ENCODE measurements around the gene HDAC1. TPM values are rescaled to one million over a fixed set of nuclear protein-coding genes. Genes with fewer than 3 reads are reported as not detected.

HDAC1 gene
- total RNA-seq, 2 donors from 2014 or later, result 50.9 to 52.0 TPM

DNA sequence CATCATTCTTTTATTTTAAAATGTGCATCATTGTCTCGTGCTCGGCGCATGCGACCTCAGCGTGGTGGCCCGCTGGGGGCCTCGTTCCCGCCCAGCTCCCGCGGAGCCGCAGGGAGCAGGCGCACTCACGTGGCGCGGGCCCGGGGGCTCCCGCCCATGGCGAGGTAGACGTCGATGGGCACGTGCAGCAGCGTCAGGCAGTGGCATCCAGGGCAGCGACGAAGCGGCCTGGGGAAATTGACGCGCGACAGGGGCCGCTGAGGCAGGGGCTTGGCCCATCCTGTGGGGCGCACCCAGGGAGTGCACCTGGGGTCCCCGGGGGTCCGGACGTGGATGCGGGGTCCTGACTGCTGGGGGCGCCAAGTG, 69.4 kb downstream of the HDAC1 start:
- TF ChIP-seq, protein P1, sequence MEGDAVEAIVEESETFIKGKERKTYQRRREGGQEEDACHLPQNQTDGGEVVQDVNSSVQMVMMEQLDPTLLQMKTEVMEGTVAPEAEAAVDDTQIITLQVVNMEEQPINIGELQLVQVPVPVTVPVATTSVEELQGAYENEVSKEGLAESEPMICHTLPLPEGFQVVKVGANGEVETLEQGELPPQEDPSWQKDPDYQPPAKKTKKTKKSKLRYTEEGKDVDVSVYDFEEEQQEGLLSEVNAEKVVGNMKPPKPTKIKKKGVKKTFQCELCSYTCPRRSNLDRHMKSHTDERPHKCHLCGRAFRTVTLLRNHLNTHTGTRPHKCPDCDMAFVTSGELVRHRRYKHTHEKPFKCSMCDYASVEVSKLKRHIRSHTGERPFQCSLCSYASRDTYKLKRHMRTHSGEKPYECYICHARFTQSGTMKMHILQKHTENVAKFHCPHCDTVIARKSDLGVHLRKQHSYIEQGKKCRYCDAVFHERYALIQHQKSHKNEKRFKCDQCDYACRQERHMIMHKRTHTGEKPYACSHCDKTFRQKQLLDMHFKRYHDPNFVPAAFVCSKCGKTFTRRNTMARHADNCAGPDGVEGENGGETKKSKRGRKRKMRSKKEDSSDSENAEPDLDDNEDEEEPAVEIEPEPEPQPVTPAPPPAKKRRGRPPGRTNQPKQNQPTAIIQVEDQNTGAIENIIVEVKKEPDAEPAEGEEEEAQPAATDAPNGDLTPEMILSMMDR (IDR thresholded peaks at IDR 0.05), result no peak
- peak overlapping the region; percentile 66 for H3K4me3 ChIP-seq
- H3K9me3 ChIP-seq, result no peaks in the 10 kb centered on the region
- peaks cover 7% of the 10 kb centered on the region for H3K36me3 ChIP-seq
- peaks cover 3 to 14% of the 10 kb centered on the region in 2 donors for H3K4me1 ChIP-seq (ENCODE audit: control insufficient read depth in 1 of 2, low read depth in 2 of 2)
- DNase-seq (ENCODE audit: low spot score) (no peak), ATAC-seq (ENCODE audit: insufficient number of reproducible peaks, low FRiP score, low read depth) (no peak)
- H3K27me3 ChIP-seq (replicated peaks; ENCODE audit: insufficient read depth), result no peaks in the 10 kb centered on the region
- no peak overlapping the region for H3K27ac ChIP-seq

DNA sequence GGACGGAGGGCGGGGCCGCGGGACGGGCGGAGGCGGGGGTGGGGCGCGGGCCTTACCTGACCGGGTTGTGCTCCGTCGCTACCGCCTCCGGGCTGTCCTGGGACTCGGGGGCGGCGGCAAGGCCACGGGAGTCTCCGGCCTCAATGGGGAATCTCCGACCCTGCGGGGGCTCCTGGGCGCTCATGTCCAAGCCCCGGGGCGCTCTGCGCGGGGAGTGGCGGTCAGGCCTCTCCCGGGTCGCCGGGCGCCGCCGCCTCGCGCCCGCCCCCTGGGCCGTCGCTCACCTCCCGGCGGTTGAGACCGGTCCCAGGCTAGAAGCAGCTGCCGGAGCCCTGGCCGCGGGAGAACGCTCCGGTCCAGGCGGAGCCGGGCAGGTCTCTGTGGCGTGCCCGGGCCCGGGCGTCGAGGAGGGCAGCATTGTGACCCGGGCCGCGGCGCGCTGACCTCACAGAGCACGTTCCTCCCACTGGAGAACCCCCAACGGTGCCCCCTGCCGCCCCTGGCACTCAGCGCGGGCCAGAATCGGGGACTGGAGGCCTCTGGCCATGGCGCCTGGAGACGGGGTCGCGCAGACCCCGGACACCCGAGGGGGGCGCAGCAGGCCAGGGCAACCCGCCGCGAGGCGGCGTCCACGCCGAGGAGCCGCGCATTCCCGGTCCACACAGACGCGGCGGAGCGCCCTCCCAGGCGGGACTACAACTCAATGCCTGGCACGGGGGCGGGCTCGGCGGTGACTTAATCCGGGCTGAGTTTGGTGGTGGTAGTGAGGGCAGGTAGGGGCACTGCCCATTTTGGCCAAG, 70.0 kb downstream of the HDAC1 start:
- H3K27ac ChIP-seq, result no peak overlapping the region
- DNase-seq (ENCODE audit: low spot score), result peak; percentile 13
- TF ChIP-seq, protein P1 (IDR thresholded peaks at IDR 0.05), result peak; percentile 30

DNA sequence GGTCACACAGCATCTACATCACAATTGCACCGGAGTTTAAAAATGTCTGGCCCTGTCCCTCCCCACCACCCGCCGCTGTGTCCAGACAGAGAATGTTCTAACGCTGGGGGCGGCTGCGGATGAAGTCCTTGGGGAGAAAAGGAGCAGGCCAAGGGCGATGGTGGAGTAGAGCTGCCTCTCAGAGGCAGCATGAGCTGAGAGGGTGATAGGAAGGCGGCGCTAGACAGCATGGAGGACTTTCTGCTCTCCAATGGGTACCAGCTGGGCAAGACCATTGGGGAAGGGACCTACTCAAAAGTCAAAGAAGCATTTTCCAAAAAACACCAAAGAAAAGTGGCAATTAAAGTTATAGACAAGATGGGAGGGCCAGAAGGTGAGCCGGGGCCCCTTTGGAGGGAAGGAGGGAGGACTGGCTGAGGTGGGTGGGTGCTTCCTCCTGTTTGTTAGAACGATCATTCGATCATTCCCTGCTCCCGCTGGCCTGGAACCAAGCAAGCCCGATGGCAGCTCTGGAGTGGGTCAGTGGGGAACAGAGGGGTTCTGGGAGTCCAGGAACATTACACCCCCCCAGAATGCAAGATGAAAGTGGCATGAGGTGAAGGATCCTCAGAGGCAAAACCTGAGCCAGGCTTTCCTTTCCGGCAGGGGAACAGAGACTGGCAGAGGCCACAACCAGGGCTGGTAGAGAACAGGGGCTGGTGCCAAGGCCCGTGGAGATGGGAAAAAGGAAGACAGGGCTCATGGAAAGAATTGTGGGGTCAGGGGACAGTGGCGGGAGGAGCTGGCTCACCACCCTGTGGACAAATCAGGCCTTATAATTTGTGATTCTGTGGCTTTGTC, 70.8 kb downstream of the HDAC1 start, which contains the start of the genes FAM229A and TSSK3:
Gene FAM229A (minus strand): TSS at position 12 of the 840 bp plus-strand sequence. CDS start 394 bp downstream, outside the sequence.
Gene TSSK3 (plus strand): TSS at position 66 of the 840 bp plus-strand sequence. CDS start 163 bp downstream, at position 229.
- ATAC-seq (ENCODE audit: insufficient number of reproducible peaks, low FRiP score, low read depth) (no peak), DNase-seq (ENCODE audit: low spot score) (no peak)
- Histone ChIP-seq H3K27ac (no peak within 1 kb of the TSS), H3K4me3 (peak within 1 kb of the TSS; percentile 66), H3K4me1 (ENCODE audit: control insufficient read depth in 1 of 2, low read depth in 2 of 2) (peaks cover 3 to 14% of the 10 kb centered on the region in 2 donors), H3K27me3 (replicated peaks; ENCODE audit: insufficient read depth) (no peaks in the 10 kb centered on the region), H3K9me3 (no peaks in the 10 kb centered on the region), H3K36me3 (peaks cover 21% of the 10 kb centered on the region)
- TF ChIP-seq, protein P1 (IDR thresholded peaks at IDR 0.05), result no peak

More for the DNA sequence above, 70.0 kb downstream of the HDAC1 start:
- H3K27me3 ChIP-seq (replicated peaks; ENCODE audit: insufficient read depth), result no peaks in the 10 kb centered on the region
- H3K36me3 ChIP-seq, result peaks cover 13% of the 10 kb centered on the region
- no peaks in the 10 kb centered on the region for H3K9me3 ChIP-seq
- H3K4me3 ChIP-seq, result peak overlapping the region; percentile 66
- peaks cover 3 to 14% of the 10 kb centered on the region in 2 donors for H3K4me1 ChIP-seq (ENCODE audit: control insufficient read depth in 1 of 2, low read depth in 2 of 2)
- ATAC-seq (ENCODE audit: insufficient number of reproducible peaks, low FRiP score, low read depth), result peak; percentile 31

DNA sequence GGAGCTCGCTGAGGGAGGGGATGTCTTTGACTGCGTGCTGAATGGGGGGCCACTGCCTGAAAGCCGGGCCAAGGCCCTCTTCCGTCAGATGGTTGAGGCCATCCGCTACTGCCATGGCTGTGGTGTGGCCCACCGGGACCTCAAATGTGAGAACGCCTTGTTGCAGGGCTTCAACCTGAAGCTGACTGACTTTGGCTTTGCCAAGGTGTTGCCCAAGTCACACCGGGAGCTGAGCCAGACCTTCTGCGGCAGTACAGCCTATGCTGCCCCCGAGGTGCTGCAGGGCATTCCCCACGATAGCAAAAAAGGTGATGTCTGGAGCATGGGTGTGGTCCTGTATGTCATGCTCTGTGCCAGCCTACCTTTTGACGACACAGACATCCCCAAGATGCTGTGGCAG, 71.8 kb downstream of the HDAC1 start:
- ATAC-seq (ENCODE audit: insufficient number of reproducible peaks, low FRiP score, low read depth) (no peak), DNase-seq (ENCODE audit: low spot score) (no peak)
- no peak overlapping the region for H3K27ac ChIP-seq
- peaks cover 31% of the 10 kb centered on the region for H3K36me3 ChIP-seq
- TF ChIP-seq, protein P1 (IDR thresholded peaks at IDR 0.05), result no peak
- H3K4me3 ChIP-seq, result no peak overlapping the region
- no peaks in the 10 kb centered on the region for H3K27me3 ChIP-seq (replicated peaks; ENCODE audit: insufficient read depth)
- H3K9me3 ChIP-seq, result no peaks in the 10 kb centered on the region
- H3K4me1 ChIP-seq (ENCODE audit: control insufficient read depth in 1 of 2, low read depth in 2 of 2), result peaks cover 3 to 14% of the 10 kb centered on the region in 2 donors

DNA sequence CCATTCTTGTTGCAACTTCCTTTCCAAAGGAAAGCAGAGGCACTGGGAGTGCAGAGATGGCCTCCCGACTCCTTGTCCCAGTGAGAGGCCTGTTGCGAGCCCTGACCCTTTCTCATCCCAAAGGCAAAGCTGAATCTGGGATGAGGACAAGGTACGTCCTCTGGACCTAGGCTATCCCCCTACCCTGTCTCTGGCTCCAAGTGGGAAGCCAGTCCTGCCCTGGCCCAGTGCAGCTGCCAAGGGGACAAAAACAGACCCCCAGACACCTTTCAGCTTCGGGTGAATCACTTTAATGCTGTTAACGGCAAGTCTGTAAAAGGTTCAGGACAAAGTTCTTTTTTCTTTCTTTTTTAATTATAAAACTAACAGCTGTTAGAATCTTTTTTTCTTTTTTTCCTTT, 73.0 kb downstream of the HDAC1 start:
- Histone ChIP-seq H3K27me3 (replicated peaks; ENCODE audit: insufficient read depth) (no peaks in the 10 kb centered on the region), H3K4me1 (ENCODE audit: control insufficient read depth in 1 of 2, low read depth in 2 of 2) (peaks cover 3 to 14% of the 10 kb centered on the region in 2 donors), H3K36me3 (peaks cover 40% of the 10 kb centered on the region), H3K4me3 (no peak overlapping the region), H3K27ac (no peak overlapping the region), H3K9me3 (no peaks in the 10 kb centered on the region)
- DNase-seq (ENCODE audit: low spot score), result no peak
- TF ChIP-seq, protein P1 (IDR thresholded peaks at IDR 0.05), result no peak
- ATAC-seq (ENCODE audit: insufficient number of reproducible peaks, low FRiP score, low read depth), result no peak
